SK-N-SH (cell line): Measurements from ENCODE around the gene BRAT1.

Experiments
- ELF1 ChIP-seq: IDR thresholded peaks from 2 replicates; pipeline ENCODE4 v1.4.0; 2012
- EP300 ChIP-seq, 2 experiments: IDR thresholded peaks; 2 replicates each; pipeline versions ENCODE4 v1.4.0 to v1.6.1; 2012; ENCODE audit warnings: borderline replicate concordance in 1 of 2, low read depth in 1 of 2, low read length in 1 of 2
- EZH2phosphoT487 ChIP-seq: fragments of 200-600 bp; sonication (generic); IDR thresholded peaks from 2 replicates; pipeline ENCODE4 v1.6.1; 2017; ENCODE audit warnings: low read depth, mixed run types, mild to moderate bottlenecking, antibody characterized with exemption, moderate library complexity, borderline replicate concordance
- FOXJ3 ChIP-seq: sonication (generic); formaldehyde crosslinking; IDR thresholded peaks from 2 replicates; pipeline ENCODE4 v1.5.1; 2020; ENCODE audit warnings: mild to moderate bottlenecking, missing genetic modification reagents
- GATA2 ChIP-seq: sonication (generic); formaldehyde crosslinking; IDR thresholded peaks from 2 replicates; pipeline ENCODE4 v1.5.0; 2020; ENCODE audit warnings: mild to moderate bottlenecking, missing genetic modification reagents
- JUND ChIP-seq: IDR thresholded peaks from 2 replicates; pipeline ENCODE4 v1.4.0; 2012
- MAX ChIP-seq: IDR thresholded peaks from 2 replicates; pipeline ENCODE4 v1.4.0; 2012; ENCODE audit warnings: low read depth
- MEF2A ChIP-seq: IDR thresholded peaks from 2 replicates; pipeline ENCODE4 v1.4.0; 2012; ENCODE audit warnings: low read depth, borderline replicate concordance
- POLR2AphosphoS5 ChIP-seq: IDR thresholded peaks from 2 replicates; pipeline ENCODE4 v1.6.1; 2012; ENCODE audit warnings: low read depth, low read length
- RFX5 ChIP-seq: IDR thresholded peaks from 2 replicates; pipeline ENCODE4 v1.6.1; 2012; ENCODE audit warnings: mild to moderate bottlenecking, improper control_type of control experiment, low read length
- SMC3 ChIP-seq: IDR thresholded peaks from 2 replicates; pipeline ENCODE4 v1.6.1; 2012; ENCODE audit warnings: low read depth, low read length, improper control_type of control experiment
- TAF1 ChIP-seq: IDR thresholded peaks from 2 replicates; pipeline ENCODE4 v1.6.1; 2012; ENCODE audit warnings: low read depth, mild to moderate bottlenecking, low read length, moderate library complexity, borderline replicate concordance
- YY1 ChIP-seq: IDR thresholded peaks from 2 replicates; pipeline ENCODE4 v1.4.0; 2012; ENCODE audit warnings: low read depth, mild to moderate bottlenecking
- TF ChIP-seq, protein P1 (sequence below): fragments of 200-600 bp; sonication (generic); IDR thresholded peaks from 2 replicates; pipeline ENCODE4 v1.6.1; 2017; ENCODE audit warnings: antibody characterized with exemption, mild to moderate bottlenecking, moderate library complexity

GRCh38 chr7:2512179-2512661 is 43.1 kb downstream of the BRAT1 start:
- TF ChIP-seq, protein P1, sequence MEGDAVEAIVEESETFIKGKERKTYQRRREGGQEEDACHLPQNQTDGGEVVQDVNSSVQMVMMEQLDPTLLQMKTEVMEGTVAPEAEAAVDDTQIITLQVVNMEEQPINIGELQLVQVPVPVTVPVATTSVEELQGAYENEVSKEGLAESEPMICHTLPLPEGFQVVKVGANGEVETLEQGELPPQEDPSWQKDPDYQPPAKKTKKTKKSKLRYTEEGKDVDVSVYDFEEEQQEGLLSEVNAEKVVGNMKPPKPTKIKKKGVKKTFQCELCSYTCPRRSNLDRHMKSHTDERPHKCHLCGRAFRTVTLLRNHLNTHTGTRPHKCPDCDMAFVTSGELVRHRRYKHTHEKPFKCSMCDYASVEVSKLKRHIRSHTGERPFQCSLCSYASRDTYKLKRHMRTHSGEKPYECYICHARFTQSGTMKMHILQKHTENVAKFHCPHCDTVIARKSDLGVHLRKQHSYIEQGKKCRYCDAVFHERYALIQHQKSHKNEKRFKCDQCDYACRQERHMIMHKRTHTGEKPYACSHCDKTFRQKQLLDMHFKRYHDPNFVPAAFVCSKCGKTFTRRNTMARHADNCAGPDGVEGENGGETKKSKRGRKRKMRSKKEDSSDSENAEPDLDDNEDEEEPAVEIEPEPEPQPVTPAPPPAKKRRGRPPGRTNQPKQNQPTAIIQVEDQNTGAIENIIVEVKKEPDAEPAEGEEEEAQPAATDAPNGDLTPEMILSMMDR, result no peak
- TF ChIP-seq GATA2 (CRISPR knock-in tag) (no peak), ELF1 (no peak), POLR2AphosphoS5 (no peak), EZH2phosphoT487 (no peak), TAF1 (no peak), RFX5 (no peak), FOXJ3 (CRISPR knock-in tag) (no peak), YY1 (no peak), JUND (no peak), EP300 (IDR thresholded peaks at IDR 0.05; ENCODE audit: borderline replicate concordance in 1 of 2, low read depth in 1 of 2, low read length in 1 of 2) (no peak), MAX (no peak), MEF2A (no peak), SMC3 (no peak)
